Activated CD4-positive, alpha-beta T cell treated with anti-CD3 and anti-CD28 coated beads, Interleukin-2, Interleukin-4, amounts not matched to agents 100 ng/mL and 50 ng/mL, durations not matched to agents 16 hours and 8 hours (primary cell): Measurements from ENCODE around the gene PRDM10.
"Not testable (repeated sequence)": the region's sequence is repeated elsewhere in the genome, so short reads cannot be mapped to it uniquely, and the experiment has no call there.

Experiments
- DNase-seq: peaks from one replicate; pipeline ENCODE4 v3.0.0-alpha.2; 2020; ENCODE audit warnings: low spot score

PRDM10 gene

GRCh38 chr11:130002352-130002845, at the start of gene PRDM10:
PRDM10 (minus strand) TSS chr11:130002835; CDS start chr11:129960964, 41,871 bp downstream.
- DNase-seq = peak; percentile 89

DNA sequence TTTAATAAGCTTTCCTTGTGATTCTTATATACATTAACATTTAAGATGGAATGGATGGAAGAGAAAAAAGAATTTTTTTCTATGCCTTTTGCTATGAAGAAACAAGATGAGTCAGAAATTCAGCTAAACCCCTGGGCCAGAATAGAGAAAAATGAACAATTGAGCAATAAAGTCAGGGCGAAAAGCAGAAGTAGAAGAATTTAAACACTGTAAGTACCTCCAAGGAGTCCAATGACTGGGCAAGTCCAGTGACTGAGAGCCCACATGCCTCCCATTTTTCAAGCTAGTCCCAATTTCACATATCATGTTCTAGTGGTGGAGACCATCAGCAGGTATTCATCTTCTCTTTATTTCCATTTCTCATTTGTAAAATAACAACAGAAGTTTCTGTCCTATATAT, 48.4 kb upstream of the PRDM10 start:
- no peak for DNase-seq

DNA sequence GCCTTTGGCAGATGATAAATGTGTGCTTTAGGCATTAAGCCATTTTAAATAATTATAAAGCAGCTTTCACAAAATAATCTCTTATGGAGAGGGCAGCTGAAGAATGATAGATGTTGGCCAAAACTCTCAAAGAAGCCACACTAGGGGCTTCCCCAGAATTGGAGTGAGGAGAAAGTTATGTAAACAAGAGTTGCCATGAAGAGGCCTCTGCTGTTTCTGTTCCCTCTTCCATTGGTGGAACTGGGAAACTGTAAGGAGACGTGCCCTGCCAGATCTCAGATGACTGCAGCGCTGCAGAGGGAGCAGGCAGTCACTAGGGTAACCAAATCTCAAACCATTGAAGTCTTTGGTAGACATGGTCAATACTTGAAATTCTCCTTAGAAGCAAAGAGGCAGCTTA, 47.6 kb upstream of the PRDM10 start:
- DNase-seq = no peak

DNA sequence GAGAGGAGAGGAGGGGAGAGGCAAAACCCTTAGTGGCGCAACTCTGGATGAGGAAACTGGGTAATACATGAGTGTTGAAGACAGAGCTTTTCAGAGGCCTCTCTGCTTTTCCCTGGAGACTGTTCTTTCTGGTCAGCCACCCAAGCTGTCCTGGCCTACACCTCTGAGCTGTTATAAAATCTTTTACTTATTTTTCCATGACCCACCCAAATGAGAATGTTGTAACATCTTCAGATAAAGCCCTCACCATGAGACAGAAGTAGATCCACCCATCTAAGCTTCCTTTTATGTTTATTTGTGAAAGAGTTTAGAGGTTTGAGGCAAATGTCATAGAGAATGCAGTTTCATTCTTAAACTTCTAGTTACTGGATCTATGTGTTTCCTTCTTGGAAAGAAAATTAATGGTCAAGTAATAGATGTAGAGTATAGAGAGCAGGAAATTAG, 46.7 kb upstream of the PRDM10 start:
- DNase-seq = no peak

GRCh38 chr11:130047141-130047540, 44.5 kb upstream of the PRDM10 start:
- DNase-seq = no peak

DNA sequence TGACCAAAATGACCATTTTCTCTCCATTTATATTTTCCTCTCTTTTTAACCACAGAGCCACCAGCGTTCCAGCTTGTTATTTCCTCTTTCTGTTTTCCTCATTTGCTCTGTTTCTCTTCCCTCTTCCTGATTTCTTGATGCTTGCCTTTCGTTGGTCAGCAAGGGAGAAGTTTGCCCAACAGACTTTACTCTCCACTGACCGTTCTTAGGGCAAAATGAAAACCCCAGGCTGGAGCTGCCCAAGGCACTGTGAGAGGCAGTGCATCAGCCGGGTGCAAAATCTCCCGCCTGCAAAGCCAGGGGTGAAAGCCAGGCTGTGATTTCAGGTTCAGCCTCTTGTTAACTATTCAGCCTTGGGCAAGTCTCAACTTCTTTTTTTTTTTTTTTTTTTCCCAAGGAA, 40.9 kb upstream of the PRDM10 start:
- DNase-seq = no peak

GRCh38 chr11:130042093-130042591, 39.5 kb upstream of the PRDM10 start:
- DNase-seq = no peak

GRCh38 chr11:130040281-130040940, 37.8 kb upstream of the PRDM10 start:
- no peak for DNase-seq

GRCh38 chr11:130037881-130038585, 35.4 kb upstream of the PRDM10 start:
- no peak for DNase-seq

GRCh38 chr11:130037058-130037457, 34.4 kb upstream of the PRDM10 start:
- no peak for DNase-seq

DNA sequence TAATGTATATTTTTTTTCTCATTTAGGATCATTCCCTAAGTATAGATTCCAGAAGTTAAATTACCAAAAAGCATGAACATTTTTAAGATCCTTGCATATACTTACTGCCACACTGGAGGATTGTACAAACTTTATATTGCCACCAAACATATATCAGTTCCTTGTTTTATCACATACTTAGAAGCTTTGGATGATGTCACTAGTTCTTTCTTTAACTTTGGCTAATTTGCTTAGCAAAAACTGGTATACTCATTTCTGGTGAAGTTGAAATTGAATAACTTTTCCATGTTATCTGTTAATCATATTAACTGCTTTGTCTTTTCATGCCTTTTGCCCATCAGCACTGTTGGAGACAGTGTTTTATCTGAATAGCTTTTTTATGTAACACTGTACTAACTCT, 31.6 kb upstream of the PRDM10 start:
- no peak for DNase-seq

GRCh38 chr11:130032931-130033330, 30.3 kb upstream of the PRDM10 start:
- DNase-seq = no peak

GRCh38 chr11:130031945-130032344, 29.3 kb upstream of the PRDM10 start:
- DNase-seq = no peak

- DNase-seq = no peak
These were observed 28.4 kb upstream of the PRDM10 start for GRCh38 chr11:130031056-130031455.

DNA sequence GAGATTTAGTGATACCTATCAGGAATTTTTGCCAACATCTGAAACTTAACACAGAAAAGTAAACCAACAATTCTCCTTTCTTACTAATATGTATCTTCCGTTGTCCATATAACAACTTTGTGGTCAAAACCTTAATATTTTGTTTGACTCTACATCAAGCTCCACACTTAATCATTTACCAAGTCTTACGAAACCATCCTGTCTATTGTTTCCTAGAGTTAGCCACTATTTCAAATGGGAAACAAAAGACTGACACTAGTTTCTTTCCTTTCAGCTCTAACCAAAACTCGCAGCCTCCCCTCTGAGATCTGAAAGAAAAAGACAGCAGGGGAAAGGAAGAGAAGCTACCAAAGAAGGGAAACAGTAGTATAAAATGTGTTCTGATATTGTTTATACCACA, 26.5 kb upstream of the PRDM10 start:
- no peak for DNase-seq

GRCh38 chr11:130025371-130025770, 22.7 kb upstream of the PRDM10 start:
- no peak for DNase-seq

DNA sequence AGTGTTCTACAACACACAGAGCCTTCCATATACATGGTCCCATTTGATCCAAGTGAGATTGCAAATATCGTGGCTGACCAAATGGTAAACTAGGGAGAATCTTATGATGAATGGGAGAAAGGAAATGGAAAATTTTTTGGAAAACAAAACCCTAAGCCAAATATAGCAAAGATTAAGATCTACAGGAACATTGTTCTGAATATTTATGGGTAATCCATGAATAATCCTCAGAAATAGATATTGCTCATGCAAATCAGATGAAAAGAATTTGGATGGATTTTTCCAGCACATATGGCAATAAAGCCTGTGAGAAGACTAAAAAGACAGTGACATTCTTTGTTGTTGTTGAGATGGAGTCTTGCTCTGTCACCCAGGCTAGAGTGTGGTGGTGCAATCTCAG, 21.7 kb upstream of the PRDM10 start:
- no peak for DNase-seq

GRCh38 chr11:130023204-130023603, 20.6 kb upstream of the PRDM10 start:
- no peak for DNase-seq

DNA sequence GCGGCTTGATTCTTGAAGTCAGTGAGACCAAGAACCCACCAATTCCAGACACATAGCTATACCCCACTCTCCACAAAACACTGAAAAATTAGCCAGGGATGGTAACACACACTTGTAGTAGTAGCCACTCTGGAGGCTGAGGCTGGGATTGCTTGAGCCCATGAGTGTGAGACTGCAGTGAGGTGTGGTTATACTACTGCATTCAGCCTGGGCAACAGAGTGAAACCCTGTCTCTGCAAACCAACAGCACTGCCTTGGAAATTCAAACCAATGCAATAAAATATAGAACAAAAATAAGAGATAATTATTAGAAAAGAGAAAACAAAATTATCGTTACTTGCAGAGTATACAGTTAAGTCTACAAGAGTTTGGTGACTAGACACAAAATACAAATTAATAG, 20.2 kb upstream of the PRDM10 start:
- no peak for DNase-seq

GRCh38 chr11:130021606-130022005, 19.0 kb upstream of the PRDM10 start:
- DNase-seq = not testable (repeated sequence)

DNA sequence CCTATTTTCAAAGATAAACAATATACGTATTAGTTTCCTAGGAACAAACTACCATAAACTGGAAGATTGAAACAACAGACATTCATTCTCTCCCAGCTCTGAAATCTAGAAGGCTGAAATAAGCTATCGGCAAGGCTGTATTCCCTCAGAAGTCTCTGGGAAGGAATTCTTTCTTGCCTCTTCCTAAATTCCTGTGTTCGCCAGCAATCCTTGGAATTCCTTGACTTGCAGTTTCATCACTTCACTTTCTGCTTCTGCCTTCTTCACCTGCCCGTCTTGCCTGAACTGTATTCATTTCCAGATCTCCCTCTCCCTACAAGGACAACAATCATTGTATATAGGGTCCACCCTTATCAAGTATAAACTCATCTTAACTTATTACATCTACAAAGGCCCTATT, 17.7 kb upstream of the PRDM10 start:
- DNase-seq = no peak

DNA sequence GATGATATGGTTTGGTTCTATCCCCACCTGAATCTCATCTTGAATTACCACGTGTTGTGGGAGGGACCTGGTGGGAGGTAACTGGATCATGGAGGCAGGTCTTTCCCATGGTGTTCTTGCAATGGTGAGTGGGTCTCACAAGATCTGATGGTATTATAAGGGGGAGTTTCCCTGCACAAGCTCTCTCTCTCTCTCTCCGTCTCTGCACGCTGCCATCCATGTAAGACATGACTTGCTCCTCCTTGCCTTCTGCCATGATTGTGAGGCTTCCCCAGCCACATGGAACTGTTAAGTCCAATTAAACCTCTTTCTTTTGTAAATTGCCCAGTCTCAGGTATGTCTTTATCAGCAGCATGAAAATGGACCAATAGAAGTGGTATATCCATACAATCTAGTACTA, 13.2 kb upstream of the PRDM10 start:
- not testable (repeated sequence) for DNase-seq

- no peak for DNase-seq
These were observed 5.7 kb upstream of the PRDM10 start for GRCh38 chr11:130008326-130008725.
